ENCODE measurements around the gene NDUFAF4. TPM values are rescaled to one million over a fixed set of nuclear protein-coding genes. Genes with fewer than 3 reads are reported as not detected.

The NDUFAF4 gene
- total RNA-seq, 1 donor from 2014 or later = 101 TPM

DNA sequence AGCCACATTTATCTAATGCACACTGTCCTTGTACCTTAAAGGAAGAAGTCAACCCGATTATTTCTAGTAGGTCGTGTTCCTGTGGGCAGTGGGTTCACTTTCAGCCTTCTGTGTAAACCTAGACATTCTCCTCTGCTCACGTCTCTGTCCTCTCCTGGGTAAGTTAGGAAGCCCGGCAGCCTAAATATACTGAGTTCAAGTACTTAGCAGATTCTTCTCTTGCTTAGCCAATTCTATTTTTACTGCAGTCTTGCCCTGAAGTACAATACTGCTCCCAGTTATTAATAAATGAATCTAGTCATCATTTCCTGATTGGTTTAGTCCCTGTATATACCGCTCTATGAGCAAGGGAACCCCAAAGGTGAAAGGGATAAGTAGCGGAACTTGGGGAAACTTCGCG lies 45.8 kb downstream of the NDUFAF4 start:
- intact Hi-C loops (cut with DNase I) = no loop called here
- ATAC-seq = peak; percentile 70

DNA sequence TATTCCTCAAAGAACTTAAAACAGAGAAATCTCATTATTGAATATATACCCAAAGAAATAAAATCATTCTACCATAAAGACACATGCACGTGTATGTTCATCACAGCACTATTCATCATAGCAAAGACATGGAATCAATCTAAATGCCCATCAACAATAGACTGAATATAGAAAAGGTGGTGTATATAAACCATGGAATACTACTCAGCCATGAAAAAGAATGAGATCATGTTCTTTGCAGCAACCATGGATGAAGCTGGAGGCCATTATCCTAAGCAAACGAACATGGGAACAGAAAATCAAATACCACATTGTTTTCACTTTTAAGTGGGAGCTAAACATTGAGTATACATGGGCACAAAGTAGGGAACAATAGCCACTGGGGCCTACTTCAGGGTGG lies 48.1 kb downstream of the NDUFAF4 start:
- DNase-seq (ENCODE audit: missing footprints) = no peak
- ATAC-seq = no peak
- intact Hi-C loops (cut with DNase I) = no loop called here

More for the DNA sequence above, 45.8 kb downstream of the NDUFAF4 start:
- DNase-seq (ENCODE audit: missing footprints) = no peak

DNA sequence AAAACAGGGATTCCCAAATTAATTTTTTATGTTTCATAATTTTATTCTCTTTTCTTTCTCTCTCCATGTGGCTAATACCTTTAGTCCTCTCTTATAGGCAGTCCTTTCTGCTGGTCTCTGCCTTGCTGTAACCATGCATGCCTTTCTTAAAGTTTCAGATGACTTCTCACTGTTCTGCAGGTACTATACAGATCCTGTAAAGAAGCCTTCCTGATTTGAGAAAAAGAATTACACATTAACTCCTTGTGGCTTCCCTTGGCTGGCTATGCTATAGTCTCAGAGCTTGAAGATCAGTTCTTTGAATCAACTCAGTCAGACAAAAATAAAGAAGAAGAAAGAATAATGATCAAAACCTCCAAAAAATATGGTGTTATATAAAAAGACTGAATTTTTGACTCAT lies 53.2 kb downstream of the NDUFAF4 start:
- intact Hi-C loops (cut with DNase I) = no loop called here
- DNase-seq (ENCODE audit: missing footprints) (no peak), ATAC-seq (no peak)

DNA sequence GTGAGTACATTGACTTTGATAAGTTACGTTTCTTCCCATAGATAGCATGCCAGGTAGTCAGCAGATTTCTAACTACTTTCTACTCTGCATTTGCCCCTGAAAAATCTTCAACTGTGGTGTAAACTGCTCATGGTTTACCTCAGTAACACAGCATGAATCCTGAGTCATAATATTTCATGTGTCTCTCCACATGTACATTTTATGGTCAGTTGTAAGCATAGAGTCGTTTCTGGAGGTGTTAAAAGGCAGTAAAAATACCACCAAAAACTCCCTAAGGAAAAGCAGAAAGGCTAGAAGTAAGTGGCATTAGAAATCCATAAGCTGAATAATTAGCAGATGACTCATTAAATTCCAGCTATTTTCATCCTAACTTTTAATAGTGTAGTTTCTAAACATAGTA lies 56.3 kb downstream of the NDUFAF4 start:
- DNase-seq (ENCODE audit: missing footprints) (no peak), ATAC-seq (no peak)
- intact Hi-C loops (cut with DNase I) = no loop called here

Other genes starting within 250 kb of the NDUFAF4 start
- 0.65 TPM for gene GPR63, start 60.4 kb downstream of the NDUFAF4 start, total RNA-seq
- 1.5 TPM for gene KLHL32, start 26.8 kb upstream of the NDUFAF4 start, total RNA-seq

Measured in Right ventricle myocardium inferior (tissue), 1 donor.